Measurements from ENCODE around the gene NLRP6. TPM values are rescaled to one million over a fixed set of nuclear protein-coding genes. Genes with fewer than 3 reads are reported as not detected.
A peak's percentile ranks its signal among the peaks of the same experiment; 100 is the strongest.

NLRP6 gene
- total RNA-seq, 1 experiment from 2014 or later = not detected

DNA sequence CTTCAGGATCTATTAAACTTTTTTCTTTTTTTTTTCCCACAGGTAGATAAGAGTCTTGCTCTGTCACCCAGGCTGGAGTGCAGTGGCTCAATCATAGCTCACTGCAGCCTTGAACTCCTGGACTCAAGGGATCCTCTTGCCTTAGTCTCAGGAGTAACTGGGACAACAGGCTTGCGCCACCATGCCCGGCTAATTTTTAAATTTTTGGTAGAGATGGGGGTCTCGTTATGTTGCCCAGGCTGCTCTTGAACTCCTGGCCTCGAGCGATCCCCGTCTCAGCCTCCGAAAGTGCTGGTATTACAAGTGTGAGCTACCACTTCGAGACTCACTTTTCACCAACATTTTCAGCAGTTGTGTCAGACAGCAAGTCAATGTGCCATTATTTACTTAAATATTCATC, 43.0 kb upstream of the NLRP6 start:
- peaks cover 8% of the 10 kb centered on the region; the same call in 1 of the 2 replicates for H3F3A ChIP-seq (ENCODE audit: insufficient read depth, low read depth)
- no peak for DNase-seq
- intact Hi-C loops (cut with micrococcal nuclease; ENCODE audit: unreplicated experiment) = no loop called here
- H3K9me2 ChIP-seq (ENCODE audit: insufficient read depth) = no peaks in the 10 kb centered on the region
- H3K27me3 ChIP-seq (ENCODE audit: insufficient read depth, low read depth) = no peaks in the 10 kb centered on the region
- H3K36me3 ChIP-seq (ENCODE audit: low read depth) = no peaks in the 10 kb centered on the region
- H3K79me2 ChIP-seq (ENCODE audit: low read depth) = peaks cover 31% of the 10 kb centered on the region
- no peak overlapping the region; the same call in 1 of the 2 replicates for H2AFZ ChIP-seq
- H3K9me3 ChIP-seq (ENCODE audit: insufficient read depth, low read depth) = no peaks in the 10 kb centered on the region
- ChIA-PET CTCF (no interaction called here), POLR2A (ENCODE audit: unreplicated experiment) (interaction anchor here (0.6 kb wide), 1 partner anchor 112 kb away, joined by 6 read pairs; no protein-coding TSS in a partner anchor)
- BruUV-seq (replicated peaks) = no TSS peak
- H3K27ac ChIP-seq = no peak overlapping the region
- H4K20me1 ChIP-seq (ENCODE audit: insufficient read depth) = peaks cover 5% of the 10 kb centered on the region; the same call in 1 of the 2 replicates
- H3K4me2 ChIP-seq = peak overlapping the region; percentile 90
- TF ChIP-seq, protein P1, sequence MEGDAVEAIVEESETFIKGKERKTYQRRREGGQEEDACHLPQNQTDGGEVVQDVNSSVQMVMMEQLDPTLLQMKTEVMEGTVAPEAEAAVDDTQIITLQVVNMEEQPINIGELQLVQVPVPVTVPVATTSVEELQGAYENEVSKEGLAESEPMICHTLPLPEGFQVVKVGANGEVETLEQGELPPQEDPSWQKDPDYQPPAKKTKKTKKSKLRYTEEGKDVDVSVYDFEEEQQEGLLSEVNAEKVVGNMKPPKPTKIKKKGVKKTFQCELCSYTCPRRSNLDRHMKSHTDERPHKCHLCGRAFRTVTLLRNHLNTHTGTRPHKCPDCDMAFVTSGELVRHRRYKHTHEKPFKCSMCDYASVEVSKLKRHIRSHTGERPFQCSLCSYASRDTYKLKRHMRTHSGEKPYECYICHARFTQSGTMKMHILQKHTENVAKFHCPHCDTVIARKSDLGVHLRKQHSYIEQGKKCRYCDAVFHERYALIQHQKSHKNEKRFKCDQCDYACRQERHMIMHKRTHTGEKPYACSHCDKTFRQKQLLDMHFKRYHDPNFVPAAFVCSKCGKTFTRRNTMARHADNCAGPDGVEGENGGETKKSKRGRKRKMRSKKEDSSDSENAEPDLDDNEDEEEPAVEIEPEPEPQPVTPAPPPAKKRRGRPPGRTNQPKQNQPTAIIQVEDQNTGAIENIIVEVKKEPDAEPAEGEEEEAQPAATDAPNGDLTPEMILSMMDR (conservative IDR thresholded peaks at IDR 0.05) = no peak
- TF ChIP-seq EZH2 (IDR thresholded peaks at IDR 0.05; ENCODE audit: low read depth) = no peak
- peaks cover 9% of the 10 kb centered on the region for H3K4me1 ChIP-seq (replicated peaks; ENCODE audit: insufficient read depth)
- H3K4me3 ChIP-seq = peak overlapping the region; percentile 62; the same call in 1 of the 2 replicates

DNA sequence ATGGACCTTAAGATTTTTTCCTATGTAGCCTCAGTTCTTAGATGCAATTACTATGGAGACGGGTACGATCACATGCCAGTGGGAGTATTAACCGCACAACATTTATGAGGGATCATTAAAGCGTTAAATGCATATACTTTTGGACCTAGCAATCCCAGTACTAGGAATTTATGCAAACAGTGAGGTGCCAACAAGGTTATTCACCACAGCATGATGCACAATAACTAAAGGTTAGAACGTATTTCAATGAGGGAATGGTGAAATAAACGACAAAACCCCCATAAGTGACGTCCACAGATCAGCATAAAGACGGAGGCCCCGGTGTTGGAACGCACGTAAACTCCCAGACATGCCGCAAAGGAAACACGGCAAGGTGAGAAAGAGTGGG, 42.6 kb upstream of the NLRP6 start:
- peaks cover 9% of the 10 kb centered on the region for H3K4me1 ChIP-seq (replicated peaks; ENCODE audit: insufficient read depth)
- peaks cover 5% of the 10 kb centered on the region; the same call in 1 of the 2 replicates for H4K20me1 ChIP-seq (ENCODE audit: insufficient read depth)
- no TSS peak for BruUV-seq (replicated peaks)
- DNase-seq = no peak
- no peak overlapping the region for H3K27ac ChIP-seq
- TF ChIP-seq, protein P1 (conservative IDR thresholded peaks at IDR 0.05) = no peak
- TF ChIP-seq EZH2 (IDR thresholded peaks at IDR 0.05; ENCODE audit: low read depth) = no peak
- peak overlapping the region; percentile 62 for H3K4me3 ChIP-seq
- no peaks in the 10 kb centered on the region for H3K9me2 ChIP-seq (ENCODE audit: insufficient read depth)
- H3K79me2 ChIP-seq (ENCODE audit: low read depth) = peaks cover 31% of the 10 kb centered on the region
- peak overlapping the region; percentile 91 for H2AFZ ChIP-seq
- POLR2A ChIA-PET (ENCODE audit: unreplicated experiment) = interaction anchor here (0.6 kb wide), 1 partner anchor 112 kb away, joined by 6 read pairs; no protein-coding TSS in a partner anchor
- H3K4me2 ChIP-seq = peak overlapping the region; percentile 90
- intact Hi-C loops (cut with micrococcal nuclease; ENCODE audit: unreplicated experiment) = no loop called here
- no peaks in the 10 kb centered on the region for H3K36me3 ChIP-seq (ENCODE audit: low read depth)
- peaks cover 8% of the 10 kb centered on the region; the same call in 1 of the 2 replicates for H3F3A ChIP-seq (ENCODE audit: insufficient read depth, low read depth)
- no peaks in the 10 kb centered on the region for H3K27me3 ChIP-seq (ENCODE audit: insufficient read depth, low read depth)
- H3K9me3 ChIP-seq (ENCODE audit: insufficient read depth, low read depth) = no peaks in the 10 kb centered on the region
- CTCF ChIA-PET = no interaction called here

DNA sequence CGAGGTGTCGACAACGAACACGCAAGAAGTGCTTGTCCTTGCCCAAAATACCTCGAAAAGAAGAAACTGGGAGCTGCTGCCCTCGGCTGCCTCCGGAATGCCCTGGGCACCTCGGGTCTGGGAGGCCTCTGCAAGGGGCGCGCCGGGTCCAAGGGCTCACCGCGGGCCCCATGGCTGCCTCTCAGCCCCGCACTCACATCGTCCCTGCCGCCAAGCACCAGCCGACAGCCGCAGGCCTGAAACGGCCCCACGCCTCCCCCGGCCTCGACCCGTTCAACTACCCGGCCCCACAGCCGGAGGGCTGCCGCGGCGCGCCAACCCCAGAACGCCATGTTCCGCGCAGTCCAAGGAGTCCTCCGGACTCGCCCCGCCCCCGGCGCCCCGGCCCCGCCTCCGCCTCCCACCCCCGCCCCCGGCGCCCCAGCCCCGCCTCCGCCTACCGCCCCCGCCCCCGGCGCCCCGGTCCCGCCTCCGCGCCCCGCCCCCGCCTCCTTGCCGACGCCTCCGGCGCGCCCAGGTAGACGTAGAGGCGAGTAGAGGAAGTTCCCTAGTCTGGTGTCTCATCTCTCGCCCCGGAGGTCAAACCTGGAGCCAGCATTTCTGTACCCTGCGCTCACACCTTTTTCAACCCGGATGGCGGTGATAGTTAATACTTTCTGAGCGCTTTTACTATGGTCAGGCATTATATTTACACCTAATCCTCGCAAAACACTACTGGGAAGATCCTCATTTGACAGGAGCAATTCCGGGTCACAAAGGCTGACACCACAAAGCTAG, 42.0 kb upstream of the NLRP6 start, which contains the start of gene SIRT3:
Gene SIRT3 (minus strand): TSS at position 346 of the 777 bp plus-strand sequence. CDS start 14 bp downstream, at position 332.
- DNase-seq = peak; percentile 39 to 84
- Histone ChIP-seq H3K4me3 (peak within 1 kb of the TSS; percentile 65), H3K79me2 (ENCODE audit: low read depth) (peaks cover 34% of the 10 kb centered on the region), H3K9me3 (ENCODE audit: insufficient read depth, low read depth) (no peaks in the 10 kb centered on the region), H3K27ac (peak within 1 kb of the TSS; percentile 66), H2AFZ (peak within 1 kb of the TSS; percentile 97), H3K36me3 (ENCODE audit: low read depth) (no peaks in the 10 kb centered on the region), H3F3A (ENCODE audit: insufficient read depth, low read depth) (peaks cover 8% of the 10 kb centered on the region; the same call in 1 of the 2 replicates), H3K4me2 (peak within 1 kb of the TSS; percentile 94), H3K27me3 (ENCODE audit: insufficient read depth, low read depth) (no peaks in the 10 kb centered on the region), H3K4me1 (replicated peaks; ENCODE audit: insufficient read depth) (peaks cover 9% of the 10 kb centered on the region), H4K20me1 (ENCODE audit: insufficient read depth) (peaks cover 9% of the 10 kb centered on the region; the same call in 1 of the 2 replicates), H3K9me2 (ENCODE audit: insufficient read depth) (no peaks in the 10 kb centered on the region)
- no peak for TF ChIP-seq EZH2 (IDR thresholded peaks at IDR 0.05; ENCODE audit: low read depth)
- TF ChIP-seq, protein P1 (conservative IDR thresholded peaks at IDR 0.05) = no peak; the same call in 1 of the 2 replicates
- BruUV-seq (replicated peaks) = no TSS peak
- intact Hi-C loops (cut with micrococcal nuclease; ENCODE audit: unreplicated experiment) = loop anchor here (1.0 kb wide), 1 partner anchor 29 kb away; the partner anchor contains the start of genes BET1L and RIC8A
- ChIA-PET POLR2A (ENCODE audit: unreplicated experiment) (interaction anchor here (0.6 kb wide), 1 partner anchor 21 kb away, joined by 16 read pairs; no protein-coding TSS in a partner anchor), CTCF (interaction anchor here (0.7 kb wide), 1 partner anchor 76 kb away, joined by 13 read pairs; no protein-coding TSS in a partner anchor)

All from PC-9 (cell line).